Calu3 (cell line): Measurements from ENCODE around the gene MYBPHL. TPM values are rescaled to one million over a fixed set of nuclear protein-coding genes. Genes with fewer than 3 reads are reported as not detected.

Experiments used
- BruUV-seq: library from RNA; stranded (reverse); fragments of 400-500 nt; replicated peaks from 2 replicates; lab custom pipeline; 2021; lab: Mats Ljungman, UMichigan
- CTCF ChIA-PET: fragments of 300-600 bp; sonication (Branson Sonifier 250); formaldehyde crosslinking; loops from one replicate; lab custom pipeline; 2022; ENCODE audit warnings: antibody characterized with exemption; lab: Charles Lee
- DNase-seq: peaks from one replicate; pipeline ENCODE4 v3.0.0; 2022
- H3K27ac Mint-ChIP-seq: one replicate; pipeline ENCODE4 v1.8.0; 2022; ENCODE audit warnings: mixed read lengths; ENCODE audit not compliant: unreplicated experiment
- H3K27me3 Mint-ChIP-seq: one replicate; pipeline ENCODE4 v1.8.0; 2022; ENCODE audit warnings: mixed read lengths; ENCODE audit not compliant: unreplicated experiment
- H3K36me3 Mint-ChIP-seq: one replicate; pipeline ENCODE4 v1.8.0; 2022; ENCODE audit warnings: mild to moderate bottlenecking, moderate library complexity, mixed read lengths; ENCODE audit not compliant: insufficient read depth, unreplicated experiment
- H3K4me1 Mint-ChIP-seq: one replicate; pipeline ENCODE4 v1.8.0; 2022; ENCODE audit warnings: mild to moderate bottlenecking, low read depth, mixed read lengths; ENCODE audit not compliant: unreplicated experiment
- H3K4me3 Mint-ChIP-seq: one replicate; pipeline ENCODE4 v1.8.0; 2022; ENCODE audit warnings: mild to moderate bottlenecking, low read depth, moderate library complexity, mixed read lengths; ENCODE audit not compliant: unreplicated experiment
- H3K9me3 Mint-ChIP-seq: one replicate; pipeline ENCODE4 v1.8.0; 2022; ENCODE audit warnings: low read depth, mixed read lengths; ENCODE audit not compliant: unreplicated experiment
- CTCF ChIP-seq: fragments of 200-600 bp; IDR thresholded peaks from one replicate; pipeline ENCODE4 v1.8.0; 2022; ENCODE audit warnings: antibody characterized with exemption; ENCODE audit not compliant: unreplicated experiment
- intact Hi-C: fragments of 100-400 bp; cut with micrococcal nuclease; formaldehyde crosslinking; loops from one replicate; pipeline ENCODE4 v1.10.0; 2022; ENCODE audit not compliant: unreplicated experiment
- total RNA-seq: library from RNA; stranded (reverse); gene quantifications from 2 replicates; pipeline ENCODE4 v1.2.3, GENCODE V29; 2022

MYBPHL gene
- total RNA-seq, 1 experiment from 2014 or later, result not detected

- H3K9me3 Mint-ChIP-seq, result no peaks in the 10 kb centered on the region
- peak overlapping the region; percentile 37 for H3K4me3 Mint-ChIP-seq
- intact Hi-C loops, result no loop called here
- no peak for DNase-seq
- no TSS peak for BruUV-seq
- H3K4me1 Mint-ChIP-seq, result peaks cover 1% of the 10 kb centered on the region
- no peak overlapping the region for H3K27ac Mint-ChIP-seq
- TF ChIP-seq CTCF, result no peak
- CTCF ChIA-PET, result no interaction called here
- peaks cover 10% of the 10 kb centered on the region for H3K27me3 Mint-ChIP-seq
- H3K36me3 Mint-ChIP-seq, result no peaks in the 10 kb centered on the region
Measured at GRCh38 chr1:109249654-109250401, 57.0 kb downstream of the MYBPHL start.

DNA sequence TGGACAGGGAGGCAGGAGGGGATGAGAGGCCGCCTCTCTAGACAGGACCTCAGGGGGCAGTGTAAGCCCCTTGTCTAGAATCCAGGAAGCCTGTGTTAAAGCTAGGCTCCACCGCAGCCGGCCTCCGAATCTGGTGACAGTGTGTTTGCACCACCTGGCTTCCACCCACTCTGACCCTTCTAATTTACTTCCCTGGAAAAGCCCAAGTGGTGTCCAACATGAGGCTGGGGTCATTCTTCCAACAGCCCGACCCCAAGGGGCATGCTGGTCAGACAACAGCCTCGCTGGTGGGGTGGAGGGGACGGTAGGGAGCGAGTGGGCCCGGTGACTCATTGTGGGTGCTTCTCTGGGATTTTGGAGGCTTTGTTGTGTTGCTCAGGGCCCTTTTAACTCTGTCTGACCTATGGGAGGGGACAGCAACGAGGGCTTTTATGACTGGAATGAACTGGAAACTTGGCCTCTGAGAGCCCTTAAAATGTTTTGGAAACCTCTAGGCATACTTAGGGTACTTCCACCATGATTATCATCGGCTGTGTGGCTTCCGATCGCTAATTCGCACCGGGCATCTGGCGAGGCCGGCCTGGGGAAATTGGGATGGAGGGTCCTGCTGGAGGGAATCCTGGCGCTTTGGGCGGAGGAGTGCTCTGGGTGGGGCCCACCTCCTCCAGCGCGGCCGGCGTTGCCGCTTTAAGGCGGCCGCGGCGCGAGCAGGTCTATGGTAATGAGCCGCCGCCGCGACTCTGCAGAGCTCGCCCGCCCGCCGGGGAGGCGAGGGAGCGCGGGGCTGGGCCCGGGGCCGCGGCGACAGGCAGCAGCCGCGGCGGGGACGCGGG is 57.8 kb downstream of the MYBPHL start, which contains the start of gene CELSR2:
CELSR2 (plus strand) TSS at position 743 of the 833 bp plus-strand sequence. CDS start 541 bp downstream, outside the sequence.
- no peaks in the 10 kb centered on the region for H3K36me3 Mint-ChIP-seq
- CTCF ChIA-PET, result no interaction called here
- DNase-seq, result peak; percentile 60
- peaks cover 10% of the 10 kb centered on the region for H3K27me3 Mint-ChIP-seq
- H3K9me3 Mint-ChIP-seq, result no peaks in the 10 kb centered on the region
- H3K4me3 Mint-ChIP-seq, result peak within 1 kb of the TSS; percentile 37
- no peaks in the 10 kb centered on the region for H3K4me1 Mint-ChIP-seq
- no peak for TF ChIP-seq CTCF
- H3K27ac Mint-ChIP-seq, result no peak within 1 kb of the TSS
- BruUV-seq, result no TSS peak
- intact Hi-C loops, result no loop called here

DNA sequence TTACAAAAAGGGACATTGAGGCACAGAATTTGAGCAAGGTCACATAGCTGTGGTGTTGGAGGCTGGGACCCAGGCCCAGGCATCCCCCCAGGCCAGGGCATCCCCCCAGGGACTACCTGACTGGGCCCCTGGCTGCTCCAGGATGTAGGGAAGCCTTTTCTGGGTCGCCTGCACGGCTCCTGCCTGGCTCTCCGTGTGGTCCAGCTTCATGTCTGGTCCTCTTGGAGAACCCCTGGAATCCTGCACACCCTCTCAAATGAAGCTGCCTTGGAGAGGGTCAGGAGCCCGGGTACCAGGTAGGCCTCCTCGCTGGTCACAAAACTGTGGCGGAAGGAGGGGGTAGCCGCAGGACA is 58.4 kb downstream of the MYBPHL start:
- Mint-ChIP-seq H3K36me3 (no peaks in the 10 kb centered on the region), H3K9me3 (no peaks in the 10 kb centered on the region), H3K27me3 (peaks cover 10% of the 10 kb centered on the region), H3K27ac (no peak overlapping the region), H3K4me3 (no peak overlapping the region), H3K4me1 (no peaks in the 10 kb centered on the region)
- intact Hi-C loops, result no loop called here
- no TSS peak for BruUV-seq
- DNase-seq, result no peak
- no peak for TF ChIP-seq CTCF
- CTCF ChIA-PET, result no interaction called here

DNA sequence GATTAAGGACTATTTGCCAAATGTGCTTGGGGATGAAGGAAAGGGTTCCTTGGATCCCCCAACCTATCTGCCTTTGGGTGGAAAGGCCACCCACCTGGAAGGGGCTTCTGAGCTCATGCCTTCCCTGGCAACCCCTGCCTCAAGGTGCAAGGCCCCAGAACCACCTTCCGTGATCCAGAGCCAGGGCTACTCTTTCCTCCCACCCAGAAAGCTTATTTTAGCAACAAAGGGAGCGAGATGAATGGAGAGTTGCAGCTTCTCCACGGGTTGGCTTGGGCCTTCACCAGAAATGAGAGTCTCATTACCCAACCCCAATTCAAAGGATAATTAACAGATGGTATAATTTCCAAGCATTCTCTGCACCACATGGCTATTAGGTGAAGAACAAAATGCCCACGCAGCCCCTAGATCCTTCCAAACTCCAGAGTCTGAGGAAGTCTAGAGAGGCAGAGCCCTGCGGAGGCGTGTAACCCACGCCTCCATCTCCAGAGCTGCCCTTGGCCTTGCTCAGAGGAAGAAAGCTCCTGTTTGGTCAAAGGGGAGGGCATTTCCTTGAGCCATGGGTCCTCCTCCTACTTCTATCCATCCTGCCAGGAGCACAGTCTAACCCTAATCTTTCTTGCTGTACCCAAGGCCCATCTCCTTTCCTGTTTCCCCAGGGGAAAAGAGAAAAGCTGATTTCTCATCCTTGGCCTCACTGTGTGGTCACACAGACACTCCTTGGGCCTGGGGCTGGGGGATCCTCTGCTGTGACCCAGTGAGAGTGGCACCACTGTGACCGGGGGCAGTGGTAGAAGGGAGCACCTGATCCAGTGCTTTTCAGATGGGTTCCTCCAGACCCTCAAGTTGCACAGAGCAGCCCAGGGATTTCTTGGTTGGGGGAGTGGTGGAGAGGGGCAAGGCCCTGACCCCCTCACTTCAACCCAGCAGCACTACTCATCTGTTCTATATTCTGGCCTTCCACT is 59.1 kb downstream of the MYBPHL start:
- no peak for TF ChIP-seq CTCF
- Mint-ChIP-seq H3K4me3 (no peak overlapping the region), H3K9me3 (no peaks in the 10 kb centered on the region), H3K27ac (no peak overlapping the region), H3K27me3 (peaks cover 15% of the 10 kb centered on the region), H3K4me1 (no peaks in the 10 kb centered on the region), H3K36me3 (peaks cover 3% of the 10 kb centered on the region)
- intact Hi-C loops, result no loop called here
- no TSS peak for BruUV-seq
- no peak for DNase-seq
- CTCF ChIA-PET, result no interaction called here
